ENCODE results near the gene MAP4K4. TPM values are rescaled to one million over a fixed set of nuclear protein-coding genes. Genes with fewer than 3 reads are reported as not detected.

Gene MAP4K4
- polyA plus RNA-seq, 1 donor (not counting 4 experiments of a cell fraction or from before 2014, with no cell fraction given), result 84.1 TPM

DNA sequence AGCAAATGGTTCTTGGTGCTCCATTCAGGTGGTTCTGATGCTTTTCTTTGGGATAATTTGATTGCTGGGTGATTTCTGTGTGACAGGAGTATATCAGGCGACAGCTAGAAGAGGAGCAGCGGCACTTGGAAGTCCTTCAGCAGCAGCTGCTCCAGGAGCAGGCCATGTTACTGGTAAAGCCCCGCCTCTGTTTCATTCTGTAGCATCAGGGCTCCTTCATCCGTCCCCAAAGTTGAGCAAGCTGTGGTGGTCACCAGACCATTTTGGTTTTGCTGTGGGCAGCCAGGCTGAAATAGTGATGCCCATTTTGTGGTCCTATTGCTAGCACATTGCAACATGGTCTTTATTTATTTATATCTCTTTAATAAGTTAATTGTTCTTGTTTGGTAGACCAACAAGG lies 161.4 kb downstream of the MAP4K4 start:
- H3K79me2 ChIP-seq (ENCODE audit: control insufficient read depth, insufficient read depth, low read length), result peaks cover 19% of the 10 kb centered on the region
- no peaks in the 10 kb centered on the region for H4K20me1 ChIP-seq (ENCODE audit: control insufficient read depth, extremely low read depth, insufficient read depth, low read length)
- no peaks in the 10 kb centered on the region for H3K9me3 ChIP-seq (ENCODE audit: control insufficient read depth, low read depth, low read length)
- H3K4me3 ChIP-seq (ENCODE audit: control insufficient read depth in 2 of 3, extremely low read depth in 1 of 3, insufficient read depth in 2 of 3, low read depth in 1 of 3, low read length in 3 of 3), result no peak overlapping the region
- peaks cover 16 to 37% of the 10 kb centered on the region in 2 experiments for H3K36me3 ChIP-seq (ENCODE audit: control insufficient read depth in 2 of 2, extremely low read depth in 1 of 2, insufficient read depth in 2 of 2, low read length in 2 of 2)
- TF ChIP-seq CTCF (optimal IDR thresholded peaks at IDR 0.05 in 1 of 3, IDR thresholded peaks at IDR 0.05 in 1 of 3, conservative IDR thresholded peaks at IDR 0.05 in 1 of 3; ENCODE audit: extremely low read depth in 1 of 3, insufficient read depth in 2 of 3, low read length in 3 of 3), result no peak
- no peak for TF ChIP-seq EZH2 (IDR thresholded peaks at IDR 0.05; ENCODE audit: low read length)
- H3K27me3 ChIP-seq (ENCODE audit: control insufficient read depth, extremely low read depth, insufficient read depth, low read length), result no peaks in the 10 kb centered on the region
- peaks cover 20% of the 10 kb centered on the region for H3K4me1 ChIP-seq (ENCODE audit: control insufficient read depth, extremely low read depth, insufficient read depth, low read length)
- peaks cover 2% of the 10 kb centered on the region for H3K9me1 ChIP-seq (ENCODE audit: control insufficient read depth, extremely low read depth, insufficient read depth, low read length)
- H3K27ac ChIP-seq (ENCODE audit: control insufficient read depth, insufficient read depth, low read length), result peak overlapping the region; percentile 75
- dilution Hi-C loops (cut with MboI; ENCODE audit: extremely low pct_ligation_motif_present, low sequenced_read_pairs), result no loop called here
- H3K4me2 ChIP-seq (ENCODE audit: control insufficient read depth, extremely low read depth, insufficient read depth, low read depth, low read length), result peak overlapping the region; percentile 55
- no peak overlapping the region for H2AFZ ChIP-seq (ENCODE audit: control insufficient read depth, low read length)
- no peak for DNase-seq (ENCODE audit: low read depth, low spot score)
- FAIRE-seq, result no peak
- H3K9ac ChIP-seq (ENCODE audit: control insufficient read depth, extremely low read depth, insufficient read depth, low read length), result no peak overlapping the region

DNA sequence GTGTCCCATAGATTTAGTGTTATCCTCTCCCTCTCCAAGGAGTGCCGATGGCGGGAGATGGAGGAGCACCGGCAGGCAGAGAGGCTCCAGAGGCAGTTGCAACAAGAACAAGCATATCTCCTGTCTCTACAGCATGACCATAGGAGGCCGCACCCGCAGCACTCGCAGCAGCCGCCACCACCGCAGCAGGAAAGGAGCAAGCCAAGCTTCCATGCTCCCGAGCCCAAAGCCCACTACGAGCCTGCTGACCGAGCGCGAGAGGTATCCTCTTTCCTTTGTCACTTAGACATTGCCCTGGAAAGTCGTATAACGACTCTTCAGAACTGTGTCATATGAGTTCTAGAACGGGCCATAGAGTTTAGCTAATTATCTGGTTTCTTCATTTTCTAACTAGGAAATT lies 162.1 kb downstream of the MAP4K4 start:
- Histone ChIP-seq H2AFZ (ENCODE audit: control insufficient read depth, low read length) (no peak overlapping the region), H3K4me2 (ENCODE audit: control insufficient read depth, extremely low read depth, insufficient read depth, low read depth, low read length) (no peak overlapping the region), H3K27ac (ENCODE audit: control insufficient read depth, insufficient read depth, low read length) (no peak overlapping the region), H3K9ac (ENCODE audit: control insufficient read depth, extremely low read depth, insufficient read depth, low read length) (no peak overlapping the region), H3K36me3 (ENCODE audit: control insufficient read depth in 2 of 2, extremely low read depth in 1 of 2, insufficient read depth in 2 of 2, low read length in 2 of 2) (peaks cover 16 to 38% of the 10 kb centered on the region in 2 experiments), H3K4me3 (ENCODE audit: control insufficient read depth in 2 of 3, extremely low read depth in 1 of 3, insufficient read depth in 2 of 3, low read depth in 1 of 3, low read length in 3 of 3) (no peak overlapping the region), H3K79me2 (ENCODE audit: control insufficient read depth, insufficient read depth, low read length) (peaks cover 19% of the 10 kb centered on the region), H3K27me3 (ENCODE audit: control insufficient read depth, extremely low read depth, insufficient read depth, low read length) (no peaks in the 10 kb centered on the region), H3K9me1 (ENCODE audit: control insufficient read depth, extremely low read depth, insufficient read depth, low read length) (peaks cover 2% of the 10 kb centered on the region), H3K4me1 (ENCODE audit: control insufficient read depth, extremely low read depth, insufficient read depth, low read length) (peaks cover 20% of the 10 kb centered on the region), H4K20me1 (ENCODE audit: control insufficient read depth, extremely low read depth, insufficient read depth, low read length) (no peaks in the 10 kb centered on the region), H3K9me3 (ENCODE audit: control insufficient read depth, low read depth, low read length) (no peaks in the 10 kb centered on the region)
- FAIRE-seq, result no peak
- no peak for DNase-seq (ENCODE audit: low read depth, low spot score)
- dilution Hi-C loops (cut with MboI; ENCODE audit: extremely low pct_ligation_motif_present, low sequenced_read_pairs), result no loop called here
- TF ChIP-seq CTCF (optimal IDR thresholded peaks at IDR 0.05 in 1 of 3, IDR thresholded peaks at IDR 0.05 in 1 of 3, conservative IDR thresholded peaks at IDR 0.05 in 1 of 3; ENCODE audit: extremely low read depth in 1 of 3, insufficient read depth in 2 of 3, low read length in 3 of 3) (no peak), EZH2 (IDR thresholded peaks at IDR 0.05; ENCODE audit: low read length) (no peak)
